ENCODE measurements around the gene MELK. TPM values are rescaled to one million over a fixed set of nuclear protein-coding genes. Genes with fewer than 3 reads are reported as not detected.
"Not testable (repeated sequence)": the region's sequence is repeated elsewhere in the genome, so short reads cannot be mapped to it uniquely, and the experiment has no call there.

MELK gene
- total RNA-seq, 1 experiment from 2014 or later, result 63.2 TPM

DNA sequence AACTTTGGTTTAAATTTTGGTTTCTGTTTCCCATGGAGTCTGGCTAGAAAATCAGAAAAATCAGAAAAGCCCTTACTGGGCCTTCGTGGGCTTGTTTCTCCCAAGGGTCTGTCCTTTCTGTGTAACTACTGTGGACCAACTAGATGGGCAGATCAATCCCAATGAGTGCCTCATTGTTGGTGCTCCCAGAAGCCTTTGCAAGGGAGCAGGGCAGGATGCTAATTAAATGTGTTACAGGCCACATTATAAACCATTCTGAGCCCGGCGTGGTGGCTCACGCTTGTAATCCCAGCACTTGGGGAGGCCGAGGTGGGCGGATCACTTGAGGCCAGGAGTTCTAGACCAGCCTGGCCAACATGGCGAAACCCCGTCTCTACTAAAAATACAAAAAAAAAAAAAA lies 1.4 kb downstream of the MELK start:
- H3K9me2 ChIP-seq (ENCODE audit: insufficient read depth); POLR2A ChIA-PET; H3K27me3 ChIP-seq (ENCODE audit: insufficient read depth, low read length); BruUV-seq (replicated peaks); CTCF ChIA-PET; H3K9me3 ChIP-seq (ENCODE audit: control insufficient read depth in 1 of 2, insufficient read depth in 1 of 2, low read depth in 1 of 2, low read length in 2 of 2); H4K20me1 ChIP-seq (ENCODE audit: insufficient read depth); H3K36me3 ChIP-seq (ENCODE audit: control insufficient read depth in 1 of 2, insufficient read depth in 2 of 2, low read length in 2 of 2); RAD21 ChIA-PET (ENCODE audit: low non-redundant PET in 1 of 2, low total read pairs in 2 of 2, uncharacterized antibody in 2 of 2, unreplicated experiment in 2 of 2); H2AFZ ChIP-seq (ENCODE audit: low read depth, low read length, poor library complexity, severe bottlenecking); intact Hi-C loops (cut with micrococcal nuclease); DNase-seq (ENCODE audit: low read depth, low spot score): not testable (repeated sequence)
- TF ChIP-seq POLR2AphosphoS5 (IDR thresholded peaks at IDR 0.05; ENCODE audit: low read depth, low read length), result peak; percentile 28; the same call in 1 of the 2 replicates
- H3K4me3 ChIP-seq (replicated peaks in 1 of 2; ENCODE audit: low read depth in 1 of 2, low read length in 2 of 2), result peak overlapping the region; percentile 96 to 99
- peak overlapping the region; percentile 94 for H3K9ac ChIP-seq (ENCODE audit: low read length)
- peak overlapping the region; percentile 96 for H3K27ac ChIP-seq (ENCODE audit: low read depth, low read length)
- H3K79me2 ChIP-seq (ENCODE audit: insufficient read depth, low read length), result peaks cover 64% of the 10 kb centered on the region
- H3K4me1 ChIP-seq (ENCODE audit: control insufficient read depth in 1 of 2, insufficient read depth in 2 of 2, low read length in 2 of 2), result peaks cover 7 to 33% of the 10 kb centered on the region in 2 experiments; a peak in 3 of 4 replicates
- peak overlapping the region; percentile 84 for H3K4me2 ChIP-seq (ENCODE audit: low read length)
- ATAC-seq, result peak; percentile 28; the same call in 1 of the 2 replicates

DNA sequence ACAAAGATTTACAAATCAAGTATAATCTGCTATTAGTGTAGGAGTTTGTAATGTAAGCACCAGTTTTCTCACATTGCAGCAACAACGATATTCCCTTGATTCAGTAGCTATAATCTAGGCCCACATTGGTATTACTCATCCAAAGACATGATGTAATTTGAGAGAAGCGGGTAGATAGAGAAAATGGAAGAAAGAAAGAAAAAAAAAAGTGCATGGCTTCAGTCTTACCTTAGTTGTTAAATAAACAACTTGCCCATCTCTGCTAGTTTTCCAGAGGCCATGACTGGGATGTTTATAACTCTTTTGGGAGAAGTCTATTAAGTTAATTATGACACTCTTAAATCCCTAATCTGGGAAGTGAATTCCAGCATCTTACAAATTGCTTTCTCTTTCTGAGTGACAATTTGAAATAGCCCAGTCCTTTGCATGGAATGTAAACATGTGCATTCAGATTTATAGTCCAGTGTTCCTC lies 2.8 kb downstream of the MELK start:
- Histone ChIP-seq H3K79me2 (ENCODE audit: insufficient read depth, low read length) (peaks cover 78% of the 10 kb centered on the region), H2AFZ (ENCODE audit: low read depth, low read length, poor library complexity, severe bottlenecking) (no peak overlapping the region), H4K20me1 (ENCODE audit: insufficient read depth) (peaks cover 8% of the 10 kb centered on the region; the same call in 1 of the 2 replicates), H3K9me2 (ENCODE audit: insufficient read depth) (no peaks in the 10 kb centered on the region), H3K27ac (ENCODE audit: low read depth, low read length) (0 out of 2 replicates have a peak overlapping the region, but pooled peaks have one; percentile 21), H3K4me1 (ENCODE audit: control insufficient read depth in 1 of 2, insufficient read depth in 2 of 2, low read length in 2 of 2) (peaks cover 7 to 33% of the 10 kb centered on the region in 2 experiments; a peak in 3 of 4 replicates), H3K4me3 (replicated peaks in 1 of 2; ENCODE audit: low read depth in 1 of 2, low read length in 2 of 2) (no peak overlapping the region), H3K36me3 (ENCODE audit: control insufficient read depth in 1 of 2, insufficient read depth in 2 of 2, low read length in 2 of 2) (0 out of 4 replicates have a peak, but pooled peaks cover 2 to 6% of the 10 kb centered on the region in 2 experiments), H3K4me2 (ENCODE audit: low read length) (peak overlapping the region; percentile 84), H3K27me3 (ENCODE audit: insufficient read depth, low read length) (no peaks in the 10 kb centered on the region), H3K9ac (ENCODE audit: low read length) (no peak overlapping the region), H3K9me3 (ENCODE audit: control insufficient read depth in 1 of 2, insufficient read depth in 1 of 2, low read depth in 1 of 2, low read length in 2 of 2) (no peaks in the 10 kb centered on the region)
- POLR2A ChIA-PET, result interaction anchor here (1.1 kb wide), 1 partner anchor 8 kb away, joined by 3 read pairs; no protein-coding TSS in a partner anchor
- no TSS peak for BruUV-seq (replicated peaks)
- RAD21 ChIA-PET (ENCODE audit: low non-redundant PET in 1 of 2, low total read pairs in 2 of 2, uncharacterized antibody in 2 of 2, unreplicated experiment in 2 of 2), result no interaction called here
- DNase-seq (ENCODE audit: low read depth, low spot score) (no peak), ATAC-seq (no peak)
- intact Hi-C loops (cut with micrococcal nuclease), result no loop called here
- TF ChIP-seq EZH2phosphoT487 (IDR thresholded peaks at IDR 0.05; ENCODE audit: borderline replicate concordance) (no peak), RAD21 (IDR thresholded peaks at IDR 0.05; ENCODE audit: low read depth) (no peak), SRF (IDR thresholded peaks at IDR 0.05; ENCODE audit: low read depth) (no peak), FOSL1 (IDR thresholded peaks at IDR 0.05; ENCODE audit: low read depth) (no peak), CEBPB (IDR thresholded peaks at IDR 0.05; ENCODE audit: low read depth) (no peak), POLR2A (IDR thresholded peaks at IDR 0.05; ENCODE audit: borderline replicate concordance, extremely low read depth, insufficient read depth, insufficient read length) (no peak)
- TF ChIP-seq, protein P1, sequence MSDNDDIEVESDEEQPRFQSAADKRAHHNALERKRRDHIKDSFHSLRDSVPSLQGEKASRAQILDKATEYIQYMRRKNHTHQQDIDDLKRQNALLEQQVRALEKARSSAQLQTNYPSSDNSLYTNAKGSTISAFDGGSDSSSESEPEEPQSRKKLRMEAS (IDR thresholded peaks at IDR 0.05), result no peak
- TF ChIP-seq, protein P2, sequence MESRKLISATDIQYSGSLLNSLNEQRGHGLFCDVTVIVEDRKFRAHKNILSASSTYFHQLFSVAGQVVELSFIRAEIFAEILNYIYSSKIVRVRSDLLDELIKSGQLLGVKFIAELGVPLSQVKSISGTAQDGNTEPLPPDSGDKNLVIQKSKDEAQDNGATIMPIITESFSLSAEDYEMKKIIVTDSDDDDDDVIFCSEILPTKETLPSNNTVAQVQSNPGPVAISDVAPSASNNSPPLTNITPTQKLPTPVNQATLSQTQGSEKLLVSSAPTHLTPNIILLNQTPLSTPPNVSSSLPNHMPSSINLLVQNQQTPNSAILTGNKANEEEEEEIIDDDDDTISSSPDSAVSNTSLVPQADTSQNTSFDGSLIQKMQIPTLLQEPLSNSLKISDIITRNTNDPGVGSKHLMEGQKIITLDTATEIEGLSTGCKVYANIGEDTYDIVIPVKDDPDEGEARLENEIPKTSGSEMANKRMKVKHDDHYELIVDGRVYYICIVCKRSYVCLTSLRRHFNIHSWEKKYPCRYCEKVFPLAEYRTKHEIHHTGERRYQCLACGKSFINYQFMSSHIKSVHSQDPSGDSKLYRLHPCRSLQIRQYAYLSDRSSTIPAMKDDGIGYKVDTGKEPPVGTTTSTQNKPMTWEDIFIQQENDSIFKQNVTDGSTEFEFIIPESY (IDR thresholded peaks at IDR 0.05; ENCODE audit: extremely low read depth, insufficient replicate concordance, low read length), result no peak
- TF ChIP-seq, protein P3, sequence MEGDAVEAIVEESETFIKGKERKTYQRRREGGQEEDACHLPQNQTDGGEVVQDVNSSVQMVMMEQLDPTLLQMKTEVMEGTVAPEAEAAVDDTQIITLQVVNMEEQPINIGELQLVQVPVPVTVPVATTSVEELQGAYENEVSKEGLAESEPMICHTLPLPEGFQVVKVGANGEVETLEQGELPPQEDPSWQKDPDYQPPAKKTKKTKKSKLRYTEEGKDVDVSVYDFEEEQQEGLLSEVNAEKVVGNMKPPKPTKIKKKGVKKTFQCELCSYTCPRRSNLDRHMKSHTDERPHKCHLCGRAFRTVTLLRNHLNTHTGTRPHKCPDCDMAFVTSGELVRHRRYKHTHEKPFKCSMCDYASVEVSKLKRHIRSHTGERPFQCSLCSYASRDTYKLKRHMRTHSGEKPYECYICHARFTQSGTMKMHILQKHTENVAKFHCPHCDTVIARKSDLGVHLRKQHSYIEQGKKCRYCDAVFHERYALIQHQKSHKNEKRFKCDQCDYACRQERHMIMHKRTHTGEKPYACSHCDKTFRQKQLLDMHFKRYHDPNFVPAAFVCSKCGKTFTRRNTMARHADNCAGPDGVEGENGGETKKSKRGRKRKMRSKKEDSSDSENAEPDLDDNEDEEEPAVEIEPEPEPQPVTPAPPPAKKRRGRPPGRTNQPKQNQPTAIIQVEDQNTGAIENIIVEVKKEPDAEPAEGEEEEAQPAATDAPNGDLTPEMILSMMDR (IDR thresholded peaks at IDR 0.05 in 2 of 3, conservative IDR thresholded peaks at IDR 0.05 in 1 of 3; ENCODE audit: borderline replicate concordance in 1 of 3, insufficient read depth in 1 of 3, low read depth in 2 of 3, low read length in 2 of 3), result no peak
- TF ChIP-seq, protein P4, sequence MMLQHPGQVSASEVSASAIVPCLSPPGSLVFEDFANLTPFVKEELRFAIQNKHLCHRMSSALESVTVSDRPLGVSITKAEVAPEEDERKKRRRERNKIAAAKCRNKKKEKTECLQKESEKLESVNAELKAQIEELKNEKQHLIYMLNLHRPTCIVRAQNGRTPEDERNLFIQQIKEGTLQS (IDR thresholded peaks at IDR 0.05), result no peak
- CTCF ChIA-PET, result no interaction called here
